ENCODE results near the gene DYNC1H1. TPM values are rescaled to one million over a fixed set of nuclear protein-coding genes. Genes with fewer than 3 reads are reported as not detected.
"Not testable (repeated sequence)": the region's sequence is repeated elsewhere in the genome, so short reads cannot be mapped to it uniquely, and the experiment has no call there.

DYNC1H1 gene
- total RNA-seq, 1 donor from 2014 or later = 735 TPM

DNA sequence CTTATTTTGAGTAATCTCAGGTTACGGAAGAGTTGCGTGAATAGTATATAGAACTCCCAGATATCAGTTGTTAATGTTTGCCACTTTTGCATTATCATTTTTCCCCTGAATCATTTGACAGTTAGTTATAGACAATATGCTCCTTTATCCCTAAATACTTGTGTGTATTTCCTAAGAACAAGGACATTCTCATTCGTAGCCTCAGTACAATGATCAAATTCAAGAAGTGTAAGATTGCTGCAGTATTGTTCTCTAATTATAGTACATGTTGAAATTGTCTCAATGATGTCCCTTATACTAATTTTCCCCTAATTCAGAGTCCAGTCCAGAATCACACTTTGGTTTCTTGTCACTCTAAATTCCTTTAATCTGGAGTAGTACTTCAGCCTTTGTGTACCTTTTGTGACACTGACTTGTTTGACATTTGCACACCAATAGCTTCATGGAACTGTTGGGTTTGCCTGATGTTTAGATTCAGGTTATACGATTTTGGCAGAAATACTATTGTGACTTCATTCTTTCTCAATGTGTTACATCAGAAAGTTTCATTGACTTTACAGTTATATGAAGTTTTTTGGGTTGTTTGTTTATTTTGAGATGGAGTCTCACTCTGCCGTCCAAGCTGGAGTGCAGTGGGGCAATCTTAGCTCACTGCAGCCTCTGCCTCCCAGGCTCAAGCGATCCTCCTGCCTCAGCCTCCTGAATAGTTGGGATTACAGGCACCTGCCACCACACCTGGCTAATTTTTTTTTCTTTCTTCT lies 13.1 kb downstream of the DYNC1H1 start:
- H3K27ac Mint-ChIP-seq (ENCODE audit: unreplicated experiment) = peak overlapping the region; percentile 46
- no peak overlapping the region for H3K4me3 Mint-ChIP-seq (ENCODE audit: unreplicated experiment)
- H3K36me3 Mint-ChIP-seq (ENCODE audit: low read depth) = peaks cover 29% of the 10 kb centered on the region

DNA sequence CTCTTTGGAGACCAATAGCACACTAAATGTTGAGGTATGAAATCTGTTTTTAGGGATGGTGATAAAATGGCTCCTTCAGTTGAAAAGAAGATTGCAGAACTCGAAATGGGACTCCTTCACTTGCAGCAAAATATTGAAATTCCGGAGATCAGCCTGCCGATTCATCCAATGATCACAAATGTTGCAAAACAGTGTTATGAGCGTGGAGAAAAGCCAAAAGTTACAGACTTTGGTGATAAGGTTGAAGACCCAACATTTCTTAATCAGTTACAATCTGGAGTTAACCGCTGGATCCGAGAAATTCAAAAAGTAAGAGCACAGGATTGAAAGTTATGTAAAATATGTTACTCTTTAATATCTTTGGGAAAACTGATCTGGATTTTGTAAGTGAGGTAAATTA lies 15.3 kb downstream of the DYNC1H1 start:
- Mint-ChIP-seq H3K36me3 (ENCODE audit: low read depth) (peaks cover 36% of the 10 kb centered on the region), H3K27me3 (ENCODE audit: low read depth) (no peaks in the 10 kb centered on the region), H3K4me3 (ENCODE audit: unreplicated experiment) (no peak overlapping the region), H3K27ac (ENCODE audit: unreplicated experiment) (peak overlapping the region; percentile 93), H3K4me1 (ENCODE audit: low read depth) (peaks cover 56% of the 10 kb centered on the region), H3K9me3 (ENCODE audit: low read depth) (no peaks in the 10 kb centered on the region)
- TF ChIP-seq, protein P1, sequence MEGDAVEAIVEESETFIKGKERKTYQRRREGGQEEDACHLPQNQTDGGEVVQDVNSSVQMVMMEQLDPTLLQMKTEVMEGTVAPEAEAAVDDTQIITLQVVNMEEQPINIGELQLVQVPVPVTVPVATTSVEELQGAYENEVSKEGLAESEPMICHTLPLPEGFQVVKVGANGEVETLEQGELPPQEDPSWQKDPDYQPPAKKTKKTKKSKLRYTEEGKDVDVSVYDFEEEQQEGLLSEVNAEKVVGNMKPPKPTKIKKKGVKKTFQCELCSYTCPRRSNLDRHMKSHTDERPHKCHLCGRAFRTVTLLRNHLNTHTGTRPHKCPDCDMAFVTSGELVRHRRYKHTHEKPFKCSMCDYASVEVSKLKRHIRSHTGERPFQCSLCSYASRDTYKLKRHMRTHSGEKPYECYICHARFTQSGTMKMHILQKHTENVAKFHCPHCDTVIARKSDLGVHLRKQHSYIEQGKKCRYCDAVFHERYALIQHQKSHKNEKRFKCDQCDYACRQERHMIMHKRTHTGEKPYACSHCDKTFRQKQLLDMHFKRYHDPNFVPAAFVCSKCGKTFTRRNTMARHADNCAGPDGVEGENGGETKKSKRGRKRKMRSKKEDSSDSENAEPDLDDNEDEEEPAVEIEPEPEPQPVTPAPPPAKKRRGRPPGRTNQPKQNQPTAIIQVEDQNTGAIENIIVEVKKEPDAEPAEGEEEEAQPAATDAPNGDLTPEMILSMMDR (IDR thresholded peaks at IDR 0.05) = no peak
- DNase-seq (ENCODE audit: low spot score) = no peak

More for the DNA sequence above, 13.1 kb downstream of the DYNC1H1 start:
- TF ChIP-seq, protein P1 (IDR thresholded peaks at IDR 0.05) = no peak
- Mint-ChIP-seq H3K4me1 (ENCODE audit: low read depth) (peaks cover 59% of the 10 kb centered on the region), H3K9me3 (ENCODE audit: low read depth) (no peaks in the 10 kb centered on the region), H3K27me3 (ENCODE audit: low read depth) (no peaks in the 10 kb centered on the region)
- no peak for DNase-seq (ENCODE audit: low spot score)

DNA sequence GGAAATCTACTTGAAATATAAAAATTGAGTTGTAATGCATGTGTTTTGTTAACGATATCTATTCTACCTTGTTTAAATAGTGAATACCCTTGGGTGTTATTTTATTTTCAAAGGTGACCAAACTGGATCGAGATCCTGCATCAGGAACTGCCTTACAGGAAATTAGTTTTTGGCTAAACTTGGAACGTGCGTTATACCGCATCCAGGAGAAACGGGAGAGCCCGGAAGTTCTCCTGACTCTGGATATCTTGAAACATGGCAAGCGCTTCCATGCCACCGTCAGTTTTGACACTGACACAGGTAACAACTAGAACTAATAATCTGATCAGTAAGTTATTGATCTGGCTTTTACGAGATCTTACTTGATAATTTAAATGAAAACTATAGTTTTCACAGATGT lies 15.9 kb downstream of the DYNC1H1 start:
- TF ChIP-seq, protein P1 (IDR thresholded peaks at IDR 0.05) = no peak
- Mint-ChIP-seq H3K36me3 (ENCODE audit: low read depth) (peaks cover 38% of the 10 kb centered on the region), H3K27me3 (ENCODE audit: low read depth) (no peaks in the 10 kb centered on the region), H3K4me3 (ENCODE audit: unreplicated experiment) (no peak overlapping the region), H3K27ac (ENCODE audit: unreplicated experiment) (peak overlapping the region; percentile 93), H3K4me1 (ENCODE audit: low read depth) (peaks cover 50% of the 10 kb centered on the region), H3K9me3 (ENCODE audit: low read depth) (no peaks in the 10 kb centered on the region)
- DNase-seq (ENCODE audit: low spot score) = no peak

DNA sequence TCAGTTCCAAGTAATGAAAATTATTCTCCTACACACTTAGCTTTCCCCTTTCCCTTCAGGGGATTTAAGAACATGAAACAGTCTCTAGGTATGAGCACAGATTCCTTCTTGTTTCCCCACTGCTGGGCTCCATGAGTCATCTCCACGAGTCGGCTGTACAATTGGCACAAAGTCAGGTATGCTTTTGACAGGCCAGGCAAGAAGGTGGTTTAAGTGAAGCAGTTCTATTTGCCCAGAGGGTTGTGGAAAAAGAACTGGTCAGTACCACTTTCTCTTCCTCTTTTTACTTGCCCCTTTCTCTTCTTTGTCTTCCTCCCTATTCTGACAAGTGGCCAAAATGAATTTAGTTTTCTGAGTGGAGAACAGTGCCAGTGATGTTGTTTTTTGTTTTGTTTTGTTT lies 16.3 kb downstream of the DYNC1H1 start:
- DNase-seq (ENCODE audit: low spot score) = no peak
- Mint-ChIP-seq H3K4me1 (ENCODE audit: low read depth) (peaks cover 47% of the 10 kb centered on the region), H3K27me3 (ENCODE audit: low read depth) (no peaks in the 10 kb centered on the region), H3K36me3 (ENCODE audit: low read depth) (peaks cover 39% of the 10 kb centered on the region), H3K9me3 (ENCODE audit: low read depth) (no peaks in the 10 kb centered on the region), H3K27ac (ENCODE audit: unreplicated experiment) (peak overlapping the region; percentile 93), H3K4me3 (ENCODE audit: unreplicated experiment) (peak overlapping the region; percentile 6)
- TF ChIP-seq, protein P1 (IDR thresholded peaks at IDR 0.05) = no peak

DNA sequence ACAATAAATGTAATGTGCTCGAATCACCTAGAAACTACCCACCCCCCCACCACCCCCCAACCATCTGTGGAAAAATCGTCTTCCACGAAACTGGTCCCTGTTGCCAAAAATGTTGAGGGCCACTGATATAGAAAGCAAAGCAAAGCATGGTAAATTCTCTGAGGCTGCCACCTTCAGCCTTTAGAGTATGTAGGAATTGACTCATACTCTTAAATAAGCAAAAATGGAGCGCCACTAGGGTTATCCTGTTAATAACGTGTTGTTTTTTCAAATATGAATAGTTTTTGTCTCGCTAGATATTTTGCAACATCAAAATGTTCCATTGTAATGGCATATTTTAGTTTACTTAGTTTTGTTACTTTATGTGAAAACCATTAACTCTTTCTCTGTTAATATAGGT lies 18.2 kb downstream of the DYNC1H1 start:
- TF ChIP-seq, protein P1 (IDR thresholded peaks at IDR 0.05) = peak; percentile 37

DNA sequence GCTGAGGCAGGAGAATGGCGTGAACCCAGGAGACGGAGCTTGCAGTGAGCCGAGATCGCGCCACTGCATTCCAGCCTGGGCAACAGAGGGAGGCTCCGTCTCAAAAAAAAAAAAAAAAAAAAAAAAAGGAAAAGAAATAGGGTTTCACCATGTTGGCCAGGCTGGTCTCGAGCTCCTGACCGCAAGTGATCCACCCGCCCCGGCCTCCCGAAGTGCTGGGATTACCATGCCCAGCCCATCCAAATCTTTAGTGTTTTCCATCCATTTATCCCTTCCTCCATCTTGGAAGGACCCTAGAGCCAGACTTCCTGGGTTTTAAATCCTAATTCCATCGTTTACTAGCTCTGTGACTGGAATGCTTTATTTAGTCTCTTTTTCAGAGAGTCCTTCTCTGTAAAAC lies 20.5 kb downstream of the DYNC1H1 start:
- H3K36me3 Mint-ChIP-seq (ENCODE audit: low read depth) = peaks cover 52% of the 10 kb centered on the region
- peaks cover 33% of the 10 kb centered on the region for H3K4me1 Mint-ChIP-seq (ENCODE audit: low read depth)
- H3K27me3 Mint-ChIP-seq (ENCODE audit: low read depth); DNase-seq (ENCODE audit: low spot score); H3K4me3 Mint-ChIP-seq (ENCODE audit: unreplicated experiment); H3K9me3 Mint-ChIP-seq (ENCODE audit: low read depth); H3K27ac Mint-ChIP-seq (ENCODE audit: unreplicated experiment): not testable (repeated sequence)

More for the DNA sequence above, 18.2 kb downstream of the DYNC1H1 start:
- peaks cover 44% of the 10 kb centered on the region for H3K36me3 Mint-ChIP-seq (ENCODE audit: low read depth)
- DNase-seq (ENCODE audit: low spot score) = no peak
- H3K9me3 Mint-ChIP-seq (ENCODE audit: low read depth) = no peaks in the 10 kb centered on the region
- H3K27ac Mint-ChIP-seq (ENCODE audit: unreplicated experiment) = peak overlapping the region; percentile 82
- H3K4me3 Mint-ChIP-seq (ENCODE audit: unreplicated experiment) = no peak overlapping the region
- peaks cover 45% of the 10 kb centered on the region for H3K4me1 Mint-ChIP-seq (ENCODE audit: low read depth)
- H3K27me3 Mint-ChIP-seq (ENCODE audit: low read depth) = no peaks in the 10 kb centered on the region
